GM18909 (cell line): ENCODE measurements around the gene STARD3.
"Not testable (repeated sequence)": the region's sequence is repeated elsewhere in the genome, so short reads cannot be mapped to it uniquely, and the experiment has no call there.

Source experiments
- ATAC-seq: cut with Tn5 transposase; IDR thresholded peaks from one replicate; pipeline ENCODE4 v1.9.1; 2021; ENCODE audit warnings: mild to moderate bottlenecking; ENCODE audit not compliant: unreplicated experiment, poor library complexity

The STARD3 gene

GRCh38 chr17:39636927-39637736 is at the start of gene STARD3:
TSS of gene STARD3 (plus strand) at chr17:39637144. CDS start at chr17:39653532, 16,388 bp downstream.
- peak; percentile 72 for ATAC-seq

GRCh38 chr17:39590180-39590579 is 46.8 kb upstream of the STARD3 start:
- not testable (repeated sequence) for ATAC-seq

GRCh38 chr17:39591958-39592954 is 44.7 kb upstream of the STARD3 start:
- ATAC-seq, result no peak

DNA sequence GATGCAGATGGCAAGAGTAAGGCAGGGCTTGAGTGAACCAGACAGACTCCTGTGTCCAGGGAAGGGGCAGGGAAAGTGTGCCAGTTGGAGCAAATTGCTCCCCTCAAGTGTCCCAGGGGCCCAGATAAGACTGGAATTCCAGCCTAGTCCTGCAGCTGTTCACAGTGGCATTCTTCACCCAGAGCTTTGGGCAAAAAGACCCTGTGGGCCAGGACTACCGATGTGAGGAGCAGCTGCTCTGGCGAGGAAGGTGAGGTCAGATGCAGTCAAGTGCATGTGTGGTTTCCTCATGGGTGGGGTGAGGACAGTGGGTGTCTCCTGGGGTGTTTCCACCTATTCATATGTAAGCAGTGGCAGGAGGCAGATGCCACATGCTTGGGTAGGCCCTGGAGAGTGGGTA is 43.6 kb upstream of the STARD3 start:
- ATAC-seq, result no peak

- ATAC-seq, result no peak
Measured at GRCh38 chr17:39595294-39595693, 41.6 kb upstream of the STARD3 start.

DNA sequence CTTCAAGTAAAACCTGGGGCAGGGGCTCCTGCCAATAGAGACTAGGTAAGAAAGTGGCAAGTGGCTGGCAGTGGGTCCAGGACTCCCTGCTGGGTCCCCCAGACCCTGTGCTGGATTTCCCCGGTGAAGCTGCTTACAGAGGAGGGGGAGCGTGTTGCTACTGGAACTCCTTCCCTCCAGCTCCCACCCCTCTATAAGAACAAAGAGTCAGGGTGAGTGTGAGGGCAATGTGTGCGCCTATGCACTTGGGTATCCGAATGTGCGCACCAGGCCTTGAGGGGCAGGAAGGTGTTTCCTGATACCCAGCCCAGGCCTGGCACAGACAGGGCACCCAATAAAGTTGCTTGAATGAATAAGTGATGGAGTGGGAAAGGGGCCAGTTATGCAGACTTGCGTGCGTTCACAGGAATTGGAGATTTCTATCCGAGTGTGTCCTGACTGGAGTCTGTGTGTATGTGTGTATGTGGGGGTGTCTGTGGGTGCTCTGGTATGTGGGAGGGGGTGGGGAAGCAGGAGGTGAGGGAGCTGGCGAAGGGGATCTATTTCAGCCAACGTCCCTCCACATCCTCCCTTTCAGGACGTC is 40.9 kb upstream of the STARD3 start:
- no peak for ATAC-seq

GRCh38 chr17:39596543-39597267 is 40.2 kb upstream of the STARD3 start:
- ATAC-seq, result no peak

GRCh38 chr17:39597372-39598046 is 39.4 kb upstream of the STARD3 start:
- ATAC-seq, result no peak

DNA sequence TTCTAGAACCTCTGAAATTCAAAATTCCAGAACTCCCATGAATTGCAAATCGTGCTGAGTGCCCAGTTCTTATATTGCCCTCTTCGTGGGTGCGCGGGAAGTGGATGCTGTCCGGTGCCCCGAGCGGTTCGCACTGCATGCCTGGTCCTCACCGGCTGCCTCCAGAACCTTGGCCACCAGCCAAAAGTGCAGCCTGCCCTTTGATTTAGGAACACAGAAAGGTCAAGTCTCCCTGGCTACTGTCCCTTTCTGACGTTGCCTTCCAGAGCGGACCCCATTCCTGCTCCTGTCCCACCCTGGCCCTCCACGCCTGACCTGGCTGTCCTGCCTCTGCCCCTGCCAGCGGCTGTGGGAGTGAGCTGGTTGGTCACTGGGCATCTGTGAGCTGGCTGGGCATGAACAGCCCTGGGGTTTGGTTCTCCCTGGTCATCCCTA is 38.9 kb upstream of the STARD3 start:
- no peak for ATAC-seq

- ATAC-seq, result no peak
Measured at GRCh38 chr17:39598630-39599003, 38.3 kb upstream of the STARD3 start.

DNA sequence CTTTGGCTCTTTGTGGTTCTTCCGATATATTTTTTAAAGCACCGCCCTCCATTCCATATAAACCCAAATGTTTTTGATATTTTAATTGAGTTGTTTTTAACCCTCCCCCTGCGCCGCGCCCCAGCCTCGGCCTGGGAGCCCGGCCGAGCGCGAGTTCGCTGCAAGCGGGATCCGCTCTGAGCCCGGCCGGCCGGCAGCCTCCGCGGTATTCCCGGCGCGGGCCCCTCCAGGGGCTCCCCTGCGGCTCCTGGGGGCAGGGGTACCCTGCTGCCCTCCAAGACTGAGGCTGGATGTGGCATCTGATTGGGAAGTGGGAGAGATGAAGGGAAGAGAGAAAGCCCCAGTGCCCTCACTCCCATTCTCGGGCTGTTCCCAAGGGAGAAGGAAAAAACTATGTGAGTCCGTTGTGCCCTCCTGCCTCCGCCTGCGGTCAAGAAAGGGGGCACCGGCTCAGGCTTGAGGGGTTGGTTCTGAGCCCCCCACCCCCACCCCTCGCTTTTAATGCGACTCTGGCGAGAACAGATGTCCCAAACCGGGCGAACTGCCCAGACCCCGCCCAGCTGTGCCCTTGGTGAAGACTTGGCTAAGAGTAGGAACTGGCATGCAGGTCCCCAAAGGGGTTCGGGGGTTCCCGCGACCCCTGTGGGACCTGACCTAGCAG is 37.8 kb upstream of the STARD3 start:
- ATAC-seq, result no peak

- no peak for ATAC-seq
Measured at GRCh38 chr17:39599665-39600231, 37.2 kb upstream of the STARD3 start.

- no peak for ATAC-seq
Measured at GRCh38 chr17:39600288-39600996, 36.5 kb upstream of the STARD3 start.

- no peak for ATAC-seq
Measured at GRCh38 chr17:39600997-39601597, 35.8 kb upstream of the STARD3 start.

- no peak for ATAC-seq
Measured at GRCh38 chr17:39601758-39602532, 35.0 kb upstream of the STARD3 start.

DNA sequence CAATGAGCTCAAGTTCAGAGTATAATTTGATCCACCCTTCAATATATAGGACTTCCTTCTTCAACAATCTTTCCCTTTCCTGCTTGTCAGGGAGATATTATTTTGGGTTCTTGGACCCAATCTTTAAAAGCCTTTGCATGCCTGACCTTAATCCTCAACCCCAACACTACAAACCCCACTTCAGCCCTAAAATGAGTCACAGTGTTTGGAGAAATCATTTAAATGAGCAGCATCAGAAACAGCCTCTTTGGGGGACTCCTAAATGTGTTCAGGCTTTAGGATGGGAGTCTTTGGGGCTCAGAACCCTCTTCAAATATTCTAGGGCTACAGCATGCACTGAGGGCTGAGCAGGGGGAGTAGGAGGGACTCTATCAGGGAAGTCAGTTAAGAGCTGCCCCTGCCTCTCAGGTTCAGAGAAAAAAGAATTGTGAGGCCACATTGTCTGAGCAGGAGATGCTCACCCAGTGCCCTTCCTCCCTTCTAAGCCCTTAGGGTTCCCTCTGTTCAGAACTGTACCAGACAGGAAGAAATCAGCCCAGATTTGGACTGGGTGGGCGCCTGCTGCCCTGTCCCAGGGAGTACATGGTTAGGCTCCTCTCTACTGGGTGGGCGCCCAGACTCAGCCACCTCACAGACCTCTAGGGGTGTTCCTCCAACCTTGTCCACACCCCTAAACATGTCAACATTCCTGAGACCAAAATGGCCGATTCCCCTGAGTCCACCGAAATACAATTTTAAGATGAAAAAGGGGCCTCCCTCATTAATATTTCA is 34.2 kb upstream of the STARD3 start:
- ATAC-seq, result no peak
